Keratinocyte (primary cell): ENCODE results near the gene ZNF43. TPM values are rescaled to one million over a fixed set of nuclear protein-coding genes. Genes with fewer than 3 reads are reported as not detected.
"Not testable (repeated sequence)": the region's sequence is repeated elsewhere in the genome, so short reads cannot be mapped to it uniquely, and the experiment has no call there.

ENCODE experiments used
- DNase-seq: peaks from one replicate; pipeline ENCODE4 v3.0.0-alpha.2; 2011; ENCODE audit warnings: low read depth, missing footprints, low spot score
- FAIRE-seq: peaks from 2 replicates; lab custom pipeline; 2011; peaks lifted over from hg19 to GRCh38; lab: Jason Lieb, UNC
- H2AFZ ChIP-seq: 2 replicates; pipeline ENCODE4 v1.6.0; 2012; ENCODE audit warnings: low read length, control low read depth, inconsistent platforms; ENCODE audit not compliant: control insufficient read depth
- H3K27ac ChIP-seq: 2 replicates; pipeline ENCODE4 v1.5.1; 2011; ENCODE audit warnings: low read length; ENCODE audit not compliant: control insufficient read depth, insufficient read depth
- H3K27me3 ChIP-seq: 3 replicates; pipeline ENCODE4 v1.6.0; 2011; ENCODE audit warnings: low read length; ENCODE audit not compliant: control insufficient read depth, insufficient read depth; ENCODE audit errors: extremely low read depth
- H3K36me3 ChIP-seq, 2 experiments: 2 replicates in 1 of 2; 3 replicates in 1 of 2; pipeline ENCODE4 v1.5.1; 2011; ENCODE audit warnings: low read length in 2 of 2, mild to moderate bottlenecking in 1 of 2; ENCODE audit not compliant: control insufficient read depth in 2 of 2, insufficient read depth in 2 of 2; ENCODE audit errors: extremely low read depth in 1 of 2
- H3K4me1 ChIP-seq: 3 replicates; pipeline ENCODE4 v1.5.1; 2011; ENCODE audit warnings: low read length; ENCODE audit not compliant: control insufficient read depth, insufficient read depth; ENCODE audit errors: extremely low read depth
- H3K4me2 ChIP-seq: 3 replicates; pipeline ENCODE4 v1.6.0; 2011; ENCODE audit warnings: low read depth, low read length; ENCODE audit not compliant: control insufficient read depth, insufficient read depth; ENCODE audit errors: extremely low read depth
- H3K4me3 ChIP-seq, 3 experiments: fragments of 200-600 bp in 1 of 3; sonication (generic) in 1 of 3; 2 replicates in 2 of 3; 3 replicates in 1 of 3; pipeline ENCODE4 v1.5.1; 2011 to 2016; ENCODE audit warnings: low read length in 3 of 3, mild to moderate bottlenecking in 3 of 3, control low read depth in 2 of 3, inconsistent platforms in 1 of 3, low read depth in 1 of 3, mixed read lengths in 1 of 3, mixed run types in 1 of 3, moderate library complexity in 1 of 3; ENCODE audit not compliant: control insufficient read depth in 2 of 3, insufficient read depth in 2 of 3; ENCODE audit errors: extremely low read depth in 1 of 3
- H3K79me2 ChIP-seq: 2 replicates; pipeline ENCODE4 v1.6.0; 2012; ENCODE audit warnings: low read length; ENCODE audit not compliant: control insufficient read depth, insufficient read depth
- H3K9ac ChIP-seq: 3 replicates; pipeline ENCODE4 v1.6.0; 2011; ENCODE audit warnings: low read length; ENCODE audit not compliant: control insufficient read depth, insufficient read depth; ENCODE audit errors: extremely low read depth
- H3K9me1 ChIP-seq: 3 replicates; pipeline ENCODE4 v1.6.0; 2011; ENCODE audit warnings: low read length; ENCODE audit not compliant: control insufficient read depth, insufficient read depth; ENCODE audit errors: extremely low read depth
- H3K9me3 ChIP-seq: 2 replicates; pipeline ENCODE4 v1.5.1; 2012; ENCODE audit warnings: low read depth, low read length; ENCODE audit not compliant: control insufficient read depth
- H4K20me1 ChIP-seq: 3 replicates; pipeline ENCODE4 v1.6.0; 2011; ENCODE audit warnings: low read length; ENCODE audit not compliant: control insufficient read depth, insufficient read depth; ENCODE audit errors: extremely low read depth
- CTCF ChIP-seq, 3 experiments: IDR thresholded peaks in 1 of 3; conservative IDR thresholded peaks in 1 of 3; optimal IDR thresholded peaks in 1 of 3; 2 replicates in 2 of 3; 3 replicates in 1 of 3; pipeline versions ENCODE3 to v1.5.1; 2011; ENCODE audit warnings: low read length in 3 of 3, mild to moderate bottlenecking in 3 of 3, moderate library complexity in 2 of 3, control low read depth in 1 of 3, inconsistent platforms in 1 of 3; ENCODE audit not compliant: insufficient read depth in 2 of 3; ENCODE audit errors: extremely low read depth in 1 of 3
- EZH2 ChIP-seq: IDR thresholded peaks from one replicate; pipeline ENCODE4 v1.6.1; 2012; ENCODE audit warnings: inconsistent platforms, mild to moderate bottlenecking, low read length, moderate library complexity
- dilution Hi-C: fragments of 300-500 bp; cut with MboI; formaldehyde crosslinking; loops from one replicate; pipeline ENCODE4 v1.7.0; 2020; ENCODE audit warnings: low sequenced_read_pairs; ENCODE audit not compliant: extremely low pct_ligation_motif_present
- polyA plus RNA-seq, 5 experiments: library from polyadenylated mRNA; depleted of rRNA in 3 of 5; stranded (reverse) in 3 of 5; stranded (forward) in 1 of 5; unstranded in 1 of 5; fragments of >200 nt; gene quantifications; 1 replicate in 1 of 5; 2 replicates in 3 of 5; 3 replicates in 1 of 5; pipeline versions ENCODE4 v1.2.1 to v1.2.3, GENCODE V29; 2011 to 2012; ENCODE audit warnings: missing spikeins in 2 of 5, low read depth in 1 of 5, low replicate concordance in 1 of 5

The ZNF43 gene
- polyA plus RNA-seq, 1 donor (not counting 4 experiments of a cell fraction or from before 2014, with no cell fraction given), result 3.3 TPM

GRCh38 chr19:21767065-21767800 lies 68.7 kb downstream of the ZNF43 start, which contains the start of gene ZNF100:
ZNF100 (minus strand) TSS chr19:21767579; CDS start chr19:21767429, 150 bp downstream.
- peak within 1 kb of the TSS; percentile 77 for H3K4me2 ChIP-seq
- TF ChIP-seq CTCF (optimal IDR thresholded peaks at IDR 0.05 in 1 of 3, IDR thresholded peaks at IDR 0.05 in 1 of 3, conservative IDR thresholded peaks at IDR 0.05 in 1 of 3; ENCODE audit: extremely low read depth in 1 of 3, insufficient read depth in 2 of 3, low read length in 3 of 3) (no peak), EZH2 (no peak)
- H3K36me3 ChIP-seq, result no peaks in the 10 kb centered on the region
- peak within 1 kb of the TSS; percentile 99 for H2AFZ ChIP-seq
- peaks cover 16% of the 10 kb centered on the region for H3K79me2 ChIP-seq
- DNase-seq, result peak; percentile 40
- H3K4me3 ChIP-seq, result peak within 1 kb of the TSS; percentile 87 to 93 (median 88)
- no peaks in the 10 kb centered on the region for H3K4me1 ChIP-seq
- dilution Hi-C loops, result no loop called here
- H3K9me1 ChIP-seq, result no peaks in the 10 kb centered on the region
- H4K20me1 ChIP-seq, result no peaks in the 10 kb centered on the region
- H3K27ac ChIP-seq, result peak within 1 kb of the TSS; percentile 83
- no peaks in the 10 kb centered on the region for H3K9me3 ChIP-seq
- H3K9ac ChIP-seq, result peak within 1 kb of the TSS; percentile 93
- H3K27me3 ChIP-seq, result no peaks in the 10 kb centered on the region
- FAIRE-seq, result peak; percentile 78

GRCh38 chr19:21766705-21767064 lies 69.3 kb downstream of the ZNF43 start:
- H3K4me1 ChIP-seq, H3K36me3 ChIP-seq, H3K27me3 ChIP-seq, H3K9me1 ChIP-seq, dilution Hi-C loops, H4K20me1 ChIP-seq, DNase-seq, H3K9me3 ChIP-seq, FAIRE-seq: not testable (repeated sequence)
- H3K4me3 ChIP-seq, result peak overlapping the region; percentile 87 to 93 (median 88)
- peak overlapping the region; percentile 99 for H2AFZ ChIP-seq
- peak overlapping the region; percentile 83 for H3K27ac ChIP-seq
- peak overlapping the region; percentile 77 for H3K4me2 ChIP-seq
- peak overlapping the region; percentile 93 for H3K9ac ChIP-seq
- peaks cover 16% of the 10 kb centered on the region for H3K79me2 ChIP-seq
